Smooth muscle cell (in vitro differentiated cells): ENCODE data around the gene SH2D7. TPM values are rescaled to one million over a fixed set of nuclear protein-coding genes. Genes with fewer than 3 reads are reported as not detected.

Experiments used
- DNase-seq: peaks from one replicate; lab custom pipeline; 2025; ENCODE audit not compliant: unreplicated experiment; lab: John Stamatoyannopoulos, UW
- H2AFZ ChIP-seq: fragments of 200-600 bp; sonication (generic); 2 replicates; pipeline ENCODE4 v1.6.0; 2016; ENCODE audit warnings: antibody characterized with exemption, low read depth, mild to moderate bottlenecking
- H3F3A ChIP-seq: fragments of 200-600 bp; sonication (generic); 2 replicates; pipeline ENCODE4 v1.6.0; 2017; ENCODE audit warnings: antibody characterized with exemption, low read depth
- H3K27ac ChIP-seq: fragments of 200-600 bp; sonication (generic); 2 replicates; pipeline ENCODE4 v1.5.1; 2016; ENCODE audit warnings: low read depth, mild to moderate bottlenecking
- H3K27me3 ChIP-seq: fragments of 200-600 bp; sonication (generic); 2 replicates; pipeline ENCODE4 v1.6.1; 2016; ENCODE audit warnings: low read depth, mild to moderate bottlenecking
- H3K36me3 ChIP-seq: fragments of 200-600 bp; sonication (generic); 2 replicates; pipeline ENCODE4 v1.5.1; 2016; ENCODE audit warnings: low read depth
- H3K4me1 ChIP-seq: fragments of 200-600 bp; sonication (generic); 2 replicates; pipeline ENCODE4 v1.5.1; 2016; ENCODE audit warnings: low read depth
- H3K4me2 ChIP-seq: fragments of 200-600 bp; sonication (generic); 2 replicates; pipeline ENCODE4 v1.6.0; 2016; ENCODE audit warnings: mild to moderate bottlenecking
- H3K4me3 ChIP-seq: fragments of 200-600 bp; sonication (generic); 2 replicates; pipeline ENCODE4 v1.5.1; 2016; ENCODE audit warnings: mild to moderate bottlenecking
- H3K79me2 ChIP-seq: fragments of 200-600 bp; sonication (generic); 2 replicates; pipeline ENCODE4 v1.6.0; 2016; ENCODE audit warnings: low read depth, mild to moderate bottlenecking
- H3K9ac ChIP-seq: fragments of 200-600 bp; sonication (generic); 2 replicates; pipeline ENCODE4 v1.6.0; 2016; ENCODE audit warnings: low read depth
- H3K9me3 ChIP-seq: fragments of 200-600 bp; sonication (generic); replicated peaks from 2 replicates; pipeline ENCODE4 v1.5.1; 2016; ENCODE audit warnings: low read depth
- H4K20me1 ChIP-seq: fragments of 200-600 bp; sonication (generic); 2 replicates; pipeline ENCODE4 v1.6.0; 2016; ENCODE audit warnings: low read depth
- WGBS: methylation state at CpG from one replicate; pipeline ENCODE4 v1.1.7; 2016; ENCODE audit warnings: low lambda C conversion rate; 5-methylcytosine and 5-hydroxymethylcytosine counted together
- polyA plus RNA-seq: library from polyadenylated mRNA; unstranded; fragments of >200 nt; fragmentation: Nextera tagmentation; extraction: Ambion mirVana; gene quantifications from 2 replicates; pipeline ENCODE4 v1.2.1, GENCODE V29; 2016
- total RNA-seq: library from RNA; depleted of rRNA; stranded (reverse); fragments of >200 nt; gene quantifications from 2 replicates; pipeline ENCODE4 v1.2.3, GENCODE V29; 2014
- TF ChIP-seq, protein P1 (sequence below): fragments of 200-600 bp; sonication (generic); IDR thresholded peaks from 2 replicates; pipeline ENCODE4 v1.5.1; 2017; ENCODE audit warnings: borderline replicate concordance, mild to moderate bottlenecking, antibody characterized with exemption; ENCODE audit not compliant: insufficient read depth, poor library complexity, severe bottlenecking

SH2D7 gene
- total and polyA plus RNA-seq, 2 experiments from 2014 or later: 0.07 TPM; not detected in 1

DNA sequence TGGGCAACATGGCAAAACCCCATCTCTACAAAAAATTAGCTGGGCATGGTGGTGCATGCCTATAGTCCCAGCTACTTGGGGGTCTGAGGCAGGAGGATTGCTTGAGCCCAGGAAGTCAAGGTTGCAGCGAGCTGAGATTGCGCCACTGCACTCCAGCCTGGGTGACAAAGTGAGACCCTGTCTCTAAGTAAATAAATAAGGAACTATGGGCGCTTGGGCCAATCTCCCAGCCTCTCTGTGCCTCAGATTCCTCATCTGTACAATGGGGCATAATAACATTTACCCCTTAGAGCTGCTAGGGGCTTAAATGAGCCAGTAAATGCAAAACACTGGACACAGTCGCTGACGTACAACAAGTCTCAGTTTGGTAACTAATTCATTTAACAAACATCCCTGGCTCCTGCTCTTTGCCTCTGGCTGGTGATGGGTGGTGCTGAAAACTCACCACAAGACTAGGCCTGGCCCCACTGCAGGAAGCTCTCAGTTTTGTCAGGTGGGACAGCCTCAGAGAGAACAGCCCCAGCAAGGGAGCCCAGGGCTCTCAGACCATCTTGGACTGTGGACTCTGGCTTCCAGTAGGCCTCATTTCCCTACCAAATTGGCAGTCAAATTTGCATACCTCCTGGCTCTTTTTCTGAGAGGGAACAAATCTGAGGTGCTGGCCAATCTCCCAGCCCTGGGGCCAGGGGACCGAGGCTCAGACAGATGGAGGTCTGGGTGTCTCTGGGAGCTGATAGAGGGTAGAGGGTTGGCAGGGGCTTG is 8.5 kb upstream of the SH2D7 start:
- Histone ChIP-seq H3K4me2 (no peak overlapping the region), H3K27ac (no peak overlapping the region), H3K9ac (no peak overlapping the region), H3K9me3 (no peaks in the 10 kb centered on the region), H3K27me3 (no peaks in the 10 kb centered on the region), H4K20me1 (no peaks in the 10 kb centered on the region), H3K4me1 (no peaks in the 10 kb centered on the region), H3F3A (no peaks in the 10 kb centered on the region), H3K36me3 (no peaks in the 10 kb centered on the region), H3K4me3 (no peak overlapping the region), H3K79me2 (no peaks in the 10 kb centered on the region), H2AFZ (no peak overlapping the region)
- TF ChIP-seq, protein P1, sequence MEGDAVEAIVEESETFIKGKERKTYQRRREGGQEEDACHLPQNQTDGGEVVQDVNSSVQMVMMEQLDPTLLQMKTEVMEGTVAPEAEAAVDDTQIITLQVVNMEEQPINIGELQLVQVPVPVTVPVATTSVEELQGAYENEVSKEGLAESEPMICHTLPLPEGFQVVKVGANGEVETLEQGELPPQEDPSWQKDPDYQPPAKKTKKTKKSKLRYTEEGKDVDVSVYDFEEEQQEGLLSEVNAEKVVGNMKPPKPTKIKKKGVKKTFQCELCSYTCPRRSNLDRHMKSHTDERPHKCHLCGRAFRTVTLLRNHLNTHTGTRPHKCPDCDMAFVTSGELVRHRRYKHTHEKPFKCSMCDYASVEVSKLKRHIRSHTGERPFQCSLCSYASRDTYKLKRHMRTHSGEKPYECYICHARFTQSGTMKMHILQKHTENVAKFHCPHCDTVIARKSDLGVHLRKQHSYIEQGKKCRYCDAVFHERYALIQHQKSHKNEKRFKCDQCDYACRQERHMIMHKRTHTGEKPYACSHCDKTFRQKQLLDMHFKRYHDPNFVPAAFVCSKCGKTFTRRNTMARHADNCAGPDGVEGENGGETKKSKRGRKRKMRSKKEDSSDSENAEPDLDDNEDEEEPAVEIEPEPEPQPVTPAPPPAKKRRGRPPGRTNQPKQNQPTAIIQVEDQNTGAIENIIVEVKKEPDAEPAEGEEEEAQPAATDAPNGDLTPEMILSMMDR: no peak
- WGBS: 92% methylated on average over 6 of the region's 6 CpGs
- no peak for DNase-seq

DNA sequence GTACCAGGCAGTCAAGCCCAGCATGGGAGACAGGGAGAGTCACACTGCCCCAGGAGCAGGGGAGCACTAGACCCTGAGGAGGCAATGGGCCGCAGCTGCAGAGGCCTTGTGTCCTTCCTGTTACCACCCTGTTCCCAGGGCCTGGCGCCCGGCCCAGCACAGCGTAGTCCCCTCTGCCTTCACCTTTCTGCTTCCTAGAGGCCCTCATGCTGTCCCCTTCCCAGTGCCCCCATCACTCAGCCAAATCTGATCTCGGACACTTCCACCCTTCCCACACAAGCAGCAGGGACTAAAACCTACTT is 8.0 kb upstream of the SH2D7 start:
- Histone ChIP-seq H3K9ac (no peak overlapping the region), H4K20me1 (no peaks in the 10 kb centered on the region), H3K27me3 (no peaks in the 10 kb centered on the region), H3K4me2 (no peak overlapping the region), H3K27ac (no peak overlapping the region), H3F3A (no peaks in the 10 kb centered on the region), H3K9me3 (no peaks in the 10 kb centered on the region), H3K36me3 (no peaks in the 10 kb centered on the region), H3K79me2 (no peaks in the 10 kb centered on the region), H3K4me3 (no peak overlapping the region), H3K4me1 (no peaks in the 10 kb centered on the region), H2AFZ (no peak overlapping the region)
- 95% methylated on average over 5 of the region's 5 CpGs for WGBS
- TF ChIP-seq, protein P1: no peak
- no peak for DNase-seq

DNA sequence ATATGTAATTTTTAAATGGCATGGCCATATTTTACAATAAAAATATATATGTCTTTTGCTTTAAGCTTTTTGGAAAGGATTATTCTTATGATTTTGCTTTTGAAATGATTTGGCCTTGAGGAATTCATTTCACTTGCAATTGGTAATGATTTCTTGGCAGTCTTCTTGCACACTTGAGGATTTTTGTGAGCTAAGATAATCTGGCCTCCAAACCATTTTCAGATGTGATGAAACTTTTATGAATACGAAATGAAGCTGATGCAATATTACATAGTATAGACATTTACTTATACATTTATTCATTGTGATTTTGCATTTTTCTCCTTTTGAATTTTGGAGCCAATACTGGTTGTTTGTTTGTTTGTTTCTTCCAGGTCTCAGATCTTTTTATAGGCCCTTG is 6.4 kb upstream of the SH2D7 start:
- DNase-seq: no peak
- 81% methylated on average over 1 of the region's 1 CpG for WGBS
- no peak overlapping the region for H2AFZ ChIP-seq

More for the DNA sequence above, 6.4 kb upstream of the SH2D7 start:
- Histone ChIP-seq H3K4me3 (no peak overlapping the region), H3K36me3 (no peaks in the 10 kb centered on the region), H3K27ac (no peak overlapping the region), H3F3A (no peaks in the 10 kb centered on the region), H3K9me3 (no peaks in the 10 kb centered on the region), H4K20me1 (no peaks in the 10 kb centered on the region), H3K9ac (no peak overlapping the region), H3K4me2 (no peak overlapping the region), H3K27me3 (no peaks in the 10 kb centered on the region), H3K79me2 (no peaks in the 10 kb centered on the region), H3K4me1 (no peaks in the 10 kb centered on the region)
- TF ChIP-seq, protein P1: no peak
